Measurements from ENCODE around the gene FAN1. TPM values are rescaled to one million over a fixed set of nuclear protein-coding genes. Genes with fewer than 3 reads are reported as not detected.

Gene FAN1

Small RNA genes within 50 kb of the gene (small RNA-seq; reads per million reads assigned to genes)
- not detected for gene RNU6-466P (ENCODE audit: low read depth)

Measured in mesenchymal stem cell (in vitro differentiated cells and primary cell).